ENCODE measurements around the gene STK10. TPM values are rescaled to one million over a fixed set of nuclear protein-coding genes. Genes with fewer than 3 reads are reported as not detected.

The STK10 gene
- polyA plus RNA-seq, 1 of the 3 experiments (the other 2 are of a cell fraction), result 11.0 TPM

DNA sequence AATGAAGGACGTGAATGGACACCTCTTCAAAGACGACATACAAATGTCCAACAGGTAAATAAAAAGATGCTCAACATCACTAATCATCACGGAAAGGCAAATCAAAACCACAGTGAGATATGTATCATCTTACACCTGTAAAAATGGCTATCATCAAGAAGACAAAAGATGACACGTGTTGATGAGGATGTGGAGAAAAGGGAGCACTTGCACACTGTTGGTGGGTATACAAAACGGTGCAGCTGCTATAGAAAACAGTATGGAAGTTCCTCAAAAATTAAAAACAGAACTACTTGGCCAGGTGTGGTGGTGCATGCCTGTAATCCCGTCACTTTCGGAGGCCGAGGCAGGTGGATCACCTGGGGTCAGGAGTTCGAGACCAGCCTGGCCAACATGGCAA is 47.9 kb downstream of the STK10 start (continued):
- no peak for TF ChIP-seq MXI1 (IDR thresholded peaks at IDR 0.05; ENCODE audit: low read depth, low read length)

- TF ChIP-seq JUND (IDR thresholded peaks at IDR 0.05), result no peak
- TF ChIP-seq FOSL2 (IDR thresholded peaks at IDR 0.05; ENCODE audit: borderline replicate concordance, low read depth), result no peak
- no peak for TF ChIP-seq RXRA (IDR thresholded peaks at IDR 0.05; ENCODE audit: borderline replicate concordance, low read depth)
- no peak for TF ChIP-seq RAD21 (IDR thresholded peaks at IDR 0.05; ENCODE audit: low read length)
- no peak for TF ChIP-seq FOXM1 (IDR thresholded peaks at IDR 0.05; ENCODE audit: low read depth)
- no peak for TF ChIP-seq USF1 (IDR thresholded peaks at IDR 0.05; ENCODE audit: borderline replicate concordance, low read depth)
- TF ChIP-seq, protein P1, sequence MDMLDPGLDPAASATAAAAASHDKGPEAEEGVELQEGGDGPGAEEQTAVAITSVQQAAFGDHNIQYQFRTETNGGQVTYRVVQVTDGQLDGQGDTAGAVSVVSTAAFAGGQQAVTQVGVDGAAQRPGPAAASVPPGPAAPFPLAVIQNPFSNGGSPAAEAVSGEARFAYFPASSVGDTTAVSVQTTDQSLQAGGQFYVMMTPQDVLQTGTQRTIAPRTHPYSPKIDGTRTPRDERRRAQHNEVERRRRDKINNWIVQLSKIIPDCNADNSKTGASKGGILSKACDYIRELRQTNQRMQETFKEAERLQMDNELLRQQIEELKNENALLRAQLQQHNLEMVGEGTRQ (IDR thresholded peaks at IDR 0.05; ENCODE audit: borderline replicate concordance, low read depth, low read length), result no peak
- TF ChIP-seq TCF12 (IDR thresholded peaks at IDR 0.05), result no peak
- no peak for TF ChIP-seq POLR2AphosphoS5 (IDR thresholded peaks at IDR 0.05; ENCODE audit: low read depth, low read length)
- no peak for TF ChIP-seq FOXJ3 (CRISPR knock-in tag; IDR thresholded peaks at IDR 0.05)
- TF ChIP-seq EP300 (IDR thresholded peaks at IDR 0.05; ENCODE audit: borderline replicate concordance in 1 of 2, low read depth in 1 of 2, low read length in 1 of 2), result no peak
- no peak for TF ChIP-seq IRF3 (IDR thresholded peaks at IDR 0.05; ENCODE audit: low read depth, low read length)
- TF ChIP-seq YY1 (IDR thresholded peaks at IDR 0.05; ENCODE audit: low read depth), result no peak
- no peak for TF ChIP-seq GATA2 (CRISPR knock-in tag; IDR thresholded peaks at IDR 0.05)
- TF ChIP-seq MEF2A (IDR thresholded peaks at IDR 0.05; ENCODE audit: borderline replicate concordance, low read depth), result no peak
- DNase-seq, result no peak
- Histone ChIP-seq H3K4me2 (no peak overlapping the region), H2AFZ (ENCODE audit: low read depth) (no peak overlapping the region), H3K4me1 (ENCODE audit: control insufficient read depth in 1 of 2, insufficient read depth in 2 of 2, low read depth in 1 of 2, low read length in 1 of 2) (peaks cover 0 to 6% of the 10 kb centered on the region in 2 experiments; a peak in 1 of 4 replicates), H3K27me3 (ENCODE audit: insufficient read depth) (no peaks in the 10 kb centered on the region), H3K9me2 (no peaks in the 10 kb centered on the region), H3K79me2 (ENCODE audit: insufficient read depth) (peaks cover 10% of the 10 kb centered on the region), H3K27ac (ENCODE audit: low read depth in 2 of 2, low read length in 1 of 2) (no peak overlapping the region), H3F3A (replicated peaks; ENCODE audit: insufficient read depth) (no peaks in the 10 kb centered on the region), H3K36me3 (replicated peaks in 1 of 2; ENCODE audit: control insufficient read depth in 1 of 2, insufficient read depth in 2 of 2, low read length in 1 of 2) (peaks cover 0 to 10% of the 10 kb centered on the region in 2 experiments), H3K9me3 (no peaks in the 10 kb centered on the region), H3K4me3 (ENCODE audit: low read depth in 2 of 2, low read length in 1 of 2) (no peak overlapping the region), H4K20me1 (ENCODE audit: insufficient read depth) (0 out of 2 replicates have a peak, but pooled peaks cover 4% of the 10 kb centered on the region), H3K9ac (no peak overlapping the region)
- CTCF ChIA-PET, result no interaction called here
- WGBS (ENCODE audit: low lambda C conversion rate), result 92% methylated on average over 3 of the region's 3 CpGs
- POLR2A ChIA-PET, result no interaction called here
Measured at GRCh38 chr5:172137046-172137445, 51.0 kb downstream of the STK10 start.
